ENCODE results near the gene CLCN3. TPM values are rescaled to one million over a fixed set of nuclear protein-coding genes. Genes with fewer than 3 reads are reported as not detected.
"Not testable (repeated sequence)": the region's sequence is repeated elsewhere in the genome, so short reads cannot be mapped to it uniquely, and the experiment has no call there.

Gene CLCN3
- total RNA-seq, 1 experiment from 2014 or later, result 63.0 TPM

GRCh38 chr4:169621731-169622492, 1.5 kb downstream of the CLCN3 start:
- H3K4me1 ChIP-seq (ENCODE audit: insufficient read depth, low read length, poor library complexity, severe bottlenecking), result peaks cover 9% of the 10 kb centered on the region
- no TSS peak for BruUV-seq (replicated peaks)
- POLR2A ChIA-PET (ENCODE audit: low non-redundant PET), result interaction anchor here (0.6 kb wide), 1 partner anchor 612 kb away, joined by 5 read pairs; the partner anchor contains the start of gene CBR4
- TF ChIP-seq EZH2 (IDR thresholded peaks at IDR 0.05; ENCODE audit: borderline replicate concordance, low read depth, low read length, poor library complexity, severe bottlenecking), result no peak
- TF ChIP-seq CTCF (conservative IDR thresholded peaks at IDR 0.05; ENCODE audit: low read depth, low read length), result no peak
- no peaks in the 10 kb centered on the region for H3K36me3 ChIP-seq (ENCODE audit: insufficient read depth, low read length, poor library complexity, severe bottlenecking)
- H3K4me3 ChIP-seq (ENCODE audit: low read depth, low read length, poor library complexity, severe bottlenecking), result peak overlapping the region; percentile 88
- peak overlapping the region; percentile 95 for H3K27ac ChIP-seq (ENCODE audit: low read depth, low read length, poor library complexity, severe bottlenecking)
- H3K9me3 ChIP-seq (ENCODE audit: low read depth, low read length, poor library complexity, severe bottlenecking), result no peaks in the 10 kb centered on the region
- intact Hi-C loops (cut with micrococcal nuclease; ENCODE audit: unreplicated experiment), result loop anchor here (2.0 kb wide), 1 partner anchor 43 kb away; no protein-coding TSS in a partner anchor
- H3K27me3 ChIP-seq (replicated peaks; ENCODE audit: insufficient read depth, low read depth, low read length, poor library complexity), result no peaks in the 10 kb centered on the region
- CTCF ChIA-PET, result no interaction called here
- peak; percentile 77 for DNase-seq (ENCODE audit: low spot score)

GRCh38 chr4:169622566-169622965, 2.2 kb downstream of the CLCN3 start:
- ChIA-PET POLR2A (ENCODE audit: low non-redundant PET) (interaction anchor here (0.6 kb wide), 1 partner anchor 612 kb away, joined by 5 read pairs; the partner anchor contains the start of gene CBR4), CTCF (no interaction called here)
- TF ChIP-seq EZH2 (IDR thresholded peaks at IDR 0.05; ENCODE audit: borderline replicate concordance, low read depth, low read length, poor library complexity, severe bottlenecking) (no peak), CTCF (conservative IDR thresholded peaks at IDR 0.05; ENCODE audit: low read depth, low read length) (no peak)
- intact Hi-C loops (cut with micrococcal nuclease; ENCODE audit: unreplicated experiment), result no loop called here
- peak overlapping the region; percentile 88 for H3K4me3 ChIP-seq (ENCODE audit: low read depth, low read length, poor library complexity, severe bottlenecking)
- H3K4me1 ChIP-seq (ENCODE audit: insufficient read depth, low read length, poor library complexity, severe bottlenecking), result peaks cover 9% of the 10 kb centered on the region
- no peaks in the 10 kb centered on the region for H3K27me3 ChIP-seq (replicated peaks; ENCODE audit: insufficient read depth, low read depth, low read length, poor library complexity)
- no peak for DNase-seq (ENCODE audit: low spot score)
- no TSS peak for BruUV-seq (replicated peaks)
- H3K27ac ChIP-seq (ENCODE audit: low read depth, low read length, poor library complexity, severe bottlenecking), result peak overlapping the region; percentile 70
- H3K36me3 ChIP-seq (ENCODE audit: insufficient read depth, low read length, poor library complexity, severe bottlenecking), result no peaks in the 10 kb centered on the region
- H3K9me3 ChIP-seq (ENCODE audit: low read depth, low read length, poor library complexity, severe bottlenecking), result no peaks in the 10 kb centered on the region

GRCh38 chr4:169624012-169624411, 3.6 kb downstream of the CLCN3 start:
- CTCF ChIA-PET; H3K36me3 ChIP-seq (ENCODE audit: insufficient read depth, low read length, poor library complexity, severe bottlenecking); H3K4me3 ChIP-seq (ENCODE audit: low read depth, low read length, poor library complexity, severe bottlenecking); BruUV-seq (replicated peaks); POLR2A ChIA-PET (ENCODE audit: low non-redundant PET); intact Hi-C loops (cut with micrococcal nuclease; ENCODE audit: unreplicated experiment); DNase-seq (ENCODE audit: low spot score); H3K27me3 ChIP-seq (replicated peaks; ENCODE audit: insufficient read depth, low read depth, low read length, poor library complexity); H3K4me1 ChIP-seq (ENCODE audit: insufficient read depth, low read length, poor library complexity, severe bottlenecking); H3K9me3 ChIP-seq (ENCODE audit: low read depth, low read length, poor library complexity, severe bottlenecking); H3K27ac ChIP-seq (ENCODE audit: low read depth, low read length, poor library complexity, severe bottlenecking): not testable (repeated sequence)

- no peaks in the 10 kb centered on the region for H3K36me3 ChIP-seq (ENCODE audit: insufficient read depth, low read length, poor library complexity, severe bottlenecking)
- TF ChIP-seq CTCF (conservative IDR thresholded peaks at IDR 0.05; ENCODE audit: low read depth, low read length) (no peak), EZH2 (IDR thresholded peaks at IDR 0.05; ENCODE audit: borderline replicate concordance, low read depth, low read length, poor library complexity, severe bottlenecking) (no peak)
- no peak overlapping the region for H3K4me3 ChIP-seq (ENCODE audit: low read depth, low read length, poor library complexity, severe bottlenecking)
- DNase-seq (ENCODE audit: low spot score), result no peak
- H3K4me1 ChIP-seq (ENCODE audit: insufficient read depth, low read length, poor library complexity, severe bottlenecking), result peaks cover 9% of the 10 kb centered on the region
- ChIA-PET POLR2A (ENCODE audit: low non-redundant PET) (no interaction called here), CTCF (no interaction called here)
- intact Hi-C loops (cut with micrococcal nuclease; ENCODE audit: unreplicated experiment), result no loop called here
- no peak overlapping the region for H3K27ac ChIP-seq (ENCODE audit: low read depth, low read length, poor library complexity, severe bottlenecking)
- H3K9me3 ChIP-seq (ENCODE audit: low read depth, low read length, poor library complexity, severe bottlenecking), result no peaks in the 10 kb centered on the region
- H3K27me3 ChIP-seq (replicated peaks; ENCODE audit: insufficient read depth, low read depth, low read length, poor library complexity), result no peaks in the 10 kb centered on the region
- BruUV-seq (replicated peaks), result no TSS peak
These were observed 5.5 kb downstream of the CLCN3 start for GRCh38 chr4:169625886-169626285.
